ENCODE data around the gene ZFP36L2.

GRCh38 chr2:43207553-43208300 lies 18.7 kb downstream of the ZFP36L2 start:
- TF ChIP-seq POLR2A (IDR thresholded peaks at IDR 0.05; ENCODE audit: low read depth, low read length) (no peak), POLR2AphosphoS5 (IDR thresholded peaks at IDR 0.05; ENCODE audit: low read depth, low read length) (no peak), TAF1 (IDR thresholded peaks at IDR 0.05; ENCODE audit: borderline replicate concordance, low read depth, low read length) (no peak)

Data from GM12892 (cell line).